IPS-15b (cell line): ENCODE results near the gene UFD1.

Source experiments
- H3K27me3 ChIP-seq: one replicate; pipeline ENCODE4 v1.6.1; 2013; ENCODE audit warnings: low read length; ENCODE audit not compliant: control insufficient read depth, insufficient read depth
- H3K36me3 ChIP-seq: one replicate; pipeline ENCODE4 v1.6.1; 2013; ENCODE audit warnings: low read length; ENCODE audit not compliant: control insufficient read depth, insufficient read depth
- H3K4me1 ChIP-seq: one replicate; pipeline ENCODE4 v1.6.1; 2013; ENCODE audit warnings: mild to moderate bottlenecking, low read length; ENCODE audit not compliant: control insufficient read depth, insufficient read depth
- H3K4me3 ChIP-seq: one replicate; pipeline ENCODE4 v1.5.1; 2013; ENCODE audit warnings: low read depth, low read length
- H3K9ac ChIP-seq: one replicate; pipeline ENCODE4 v1.6.1; 2013; ENCODE audit warnings: low read depth, mild to moderate bottlenecking, low read length
- H3K9me3 ChIP-seq: one replicate; pipeline ENCODE4 v1.6.1; 2013; ENCODE audit warnings: mild to moderate bottlenecking, low read length; ENCODE audit not compliant: control insufficient read depth, insufficient read depth

UFD1 gene

DNA sequence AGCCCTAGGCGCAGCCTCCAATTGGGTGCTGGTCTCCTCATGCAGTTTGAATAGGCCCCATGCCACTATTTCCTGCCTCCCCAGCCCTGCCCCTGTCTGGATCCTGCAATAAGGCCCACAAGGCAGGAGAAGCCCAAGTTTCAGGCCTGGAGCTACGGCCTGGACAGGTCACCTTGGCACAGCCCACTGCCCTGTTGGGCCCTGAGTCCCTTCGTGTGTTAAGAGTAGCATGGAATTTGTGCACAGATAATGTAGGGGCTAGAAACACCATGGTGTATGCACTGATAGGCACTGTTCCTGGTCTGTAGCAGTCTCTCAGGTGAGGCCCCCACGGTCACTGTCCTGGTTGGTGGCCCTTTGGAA, 20.9 kb upstream of the UFD1 start:
- no peak overlapping the region for H3K9ac ChIP-seq
- H3K9me3 ChIP-seq: no peaks in the 10 kb centered on the region
- H3K4me1 ChIP-seq: peaks cover 2% of the 10 kb centered on the region
- no peak overlapping the region for H3K4me3 ChIP-seq
- peaks cover 22% of the 10 kb centered on the region for H3K36me3 ChIP-seq
- no peaks in the 10 kb centered on the region for H3K27me3 ChIP-seq

- Histone ChIP-seq H3K9me3 (no peaks in the 10 kb centered on the region), H3K36me3 (peaks cover 23% of the 10 kb centered on the region), H3K9ac (no peak overlapping the region), H3K4me3 (no peak overlapping the region), H3K27me3 (no peaks in the 10 kb centered on the region), H3K4me1 (peaks cover 2% of the 10 kb centered on the region)
Measured at GRCh38 chr22:19499236-19499879, 20.4 kb upstream of the UFD1 start.

GRCh38 chr22:19498866-19499190, 19.8 kb upstream of the UFD1 start:
- Histone ChIP-seq H3K9ac (no peak overlapping the region), H3K36me3 (peaks cover 23% of the 10 kb centered on the region), H3K4me1 (peaks cover 2% of the 10 kb centered on the region), H3K27me3 (no peaks in the 10 kb centered on the region), H3K4me3 (no peak overlapping the region), H3K9me3 (no peaks in the 10 kb centered on the region)

GRCh38 chr22:19498154-19498865, 19.3 kb upstream of the UFD1 start:
- H3K36me3 ChIP-seq: peaks cover 23% of the 10 kb centered on the region
- no peak overlapping the region for H3K4me3 ChIP-seq
- H3K4me1 ChIP-seq: no peaks in the 10 kb centered on the region
- H3K9ac ChIP-seq: no peak overlapping the region
- H3K27me3 ChIP-seq: no peaks in the 10 kb centered on the region
- H3K9me3 ChIP-seq: no peaks in the 10 kb centered on the region

DNA sequence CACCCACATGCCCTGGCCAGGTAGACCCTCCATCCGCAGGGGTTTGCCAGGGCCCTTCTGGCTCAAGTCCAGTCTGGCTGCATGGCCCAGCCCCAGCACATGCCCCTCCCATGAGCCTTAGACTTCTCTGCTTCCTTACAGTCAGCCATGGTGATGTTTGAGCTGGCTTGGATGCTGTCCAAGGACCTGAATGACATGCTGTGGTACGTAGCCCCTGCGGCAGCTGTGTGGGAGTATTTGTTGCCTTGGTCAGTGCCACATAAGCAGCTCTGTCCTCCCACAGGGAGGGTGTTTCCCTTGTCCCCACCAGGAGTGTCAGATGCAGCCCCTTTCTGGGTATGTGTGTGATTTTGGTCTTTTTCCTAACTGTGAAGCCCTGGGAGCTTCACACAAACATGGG, 18.3 kb upstream of the UFD1 start:
- H3K9ac ChIP-seq: no peak overlapping the region

GRCh38 chr22:19496324-19496630, 17.3 kb upstream of the UFD1 start:
- peaks cover 23% of the 10 kb centered on the region for H3K36me3 ChIP-seq
- H3K27me3 ChIP-seq: no peaks in the 10 kb centered on the region
- no peak overlapping the region for H3K9ac ChIP-seq
- H3K4me1 ChIP-seq: no peaks in the 10 kb centered on the region
- H3K4me3 ChIP-seq: no peak overlapping the region
- H3K9me3 ChIP-seq: no peaks in the 10 kb centered on the region

More for the DNA sequence above, 18.3 kb upstream of the UFD1 start:
- H3K36me3 ChIP-seq: peaks cover 23% of the 10 kb centered on the region
- H3K27me3 ChIP-seq: no peaks in the 10 kb centered on the region
- H3K4me3 ChIP-seq: no peak overlapping the region
- H3K9me3 ChIP-seq: no peaks in the 10 kb centered on the region
- H3K4me1 ChIP-seq: no peaks in the 10 kb centered on the region

DNA sequence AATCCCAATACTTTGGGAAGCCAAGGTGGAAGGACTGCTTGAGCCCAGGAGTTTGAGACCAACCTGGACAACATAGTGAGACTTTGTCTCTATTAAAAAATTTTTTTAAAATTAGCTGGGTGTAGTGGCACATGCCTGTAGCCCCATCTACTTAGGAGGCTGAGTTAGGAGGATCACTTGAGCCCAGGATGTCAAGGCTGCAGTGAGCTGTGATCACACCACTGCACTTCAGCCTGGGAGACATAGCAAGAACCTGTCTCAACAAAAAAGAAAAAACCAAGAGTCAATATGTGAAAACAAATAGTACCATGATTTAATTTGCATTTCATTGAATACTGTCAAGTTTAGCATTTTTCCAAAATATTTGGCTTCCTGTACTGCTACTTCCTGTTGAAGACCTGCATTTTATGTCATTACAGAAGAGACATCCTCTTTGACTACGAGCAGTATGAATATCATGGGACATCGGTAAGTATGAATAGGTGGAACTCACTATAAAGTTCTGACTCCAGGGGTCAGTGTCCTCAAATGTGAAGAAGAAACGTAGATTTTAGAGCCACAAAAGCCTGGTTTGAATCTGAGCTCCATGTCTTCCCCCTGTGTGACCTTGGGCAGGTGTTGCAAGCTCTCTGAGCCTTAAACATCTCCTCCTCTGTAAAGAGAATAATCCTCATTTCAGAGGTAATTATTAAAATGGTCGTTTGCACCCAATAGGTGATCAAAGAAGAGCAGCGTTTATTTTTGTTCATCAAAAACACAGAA, 16.8 kb upstream of the UFD1 start:
- no peaks in the 10 kb centered on the region for H3K9me3 ChIP-seq
- H3K9ac ChIP-seq: no peak overlapping the region
- peaks cover 23% of the 10 kb centered on the region for H3K36me3 ChIP-seq
- no peak overlapping the region for H3K4me3 ChIP-seq
- no peaks in the 10 kb centered on the region for H3K27me3 ChIP-seq
- no peaks in the 10 kb centered on the region for H3K4me1 ChIP-seq

DNA sequence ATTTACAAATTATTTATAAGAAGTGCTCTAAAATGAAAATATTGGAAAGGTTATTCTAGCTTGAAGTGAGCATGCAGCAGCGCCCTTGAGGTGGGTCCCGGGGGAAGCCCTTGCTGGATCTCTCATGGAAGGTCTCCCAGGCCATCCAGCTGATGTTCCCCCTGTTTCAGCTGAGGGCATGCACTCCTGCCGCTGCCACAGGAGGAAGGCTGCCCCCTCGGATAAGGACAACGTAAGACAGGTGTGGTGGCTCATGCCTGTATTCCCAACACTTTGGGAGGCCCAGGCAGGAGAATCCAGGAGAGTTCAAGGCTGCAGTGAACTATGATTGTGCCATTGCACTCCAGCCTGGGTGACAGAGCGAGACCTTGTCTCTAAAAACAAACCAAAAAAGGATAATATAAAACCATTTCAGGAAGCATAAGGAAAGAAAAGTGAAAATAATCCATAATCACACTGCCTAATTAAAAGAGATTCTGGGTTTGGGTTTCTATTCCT, 15.7 kb upstream of the UFD1 start:
- H3K36me3 ChIP-seq: peaks cover 21% of the 10 kb centered on the region
- no peaks in the 10 kb centered on the region for H3K4me1 ChIP-seq
- H3K4me3 ChIP-seq: no peak overlapping the region
- no peaks in the 10 kb centered on the region for H3K9me3 ChIP-seq
- H3K27me3 ChIP-seq: no peaks in the 10 kb centered on the region
- no peak overlapping the region for H3K9ac ChIP-seq

GRCh38 chr22:19494001-19494560, 15.1 kb upstream of the UFD1 start:
- H3K9me3 ChIP-seq: no peaks in the 10 kb centered on the region
- H3K4me3 ChIP-seq: no peak overlapping the region
- H3K27me3 ChIP-seq: no peaks in the 10 kb centered on the region
- H3K4me1 ChIP-seq: no peaks in the 10 kb centered on the region
- H3K36me3 ChIP-seq: peaks cover 19% of the 10 kb centered on the region
- no peak overlapping the region for H3K9ac ChIP-seq

DNA sequence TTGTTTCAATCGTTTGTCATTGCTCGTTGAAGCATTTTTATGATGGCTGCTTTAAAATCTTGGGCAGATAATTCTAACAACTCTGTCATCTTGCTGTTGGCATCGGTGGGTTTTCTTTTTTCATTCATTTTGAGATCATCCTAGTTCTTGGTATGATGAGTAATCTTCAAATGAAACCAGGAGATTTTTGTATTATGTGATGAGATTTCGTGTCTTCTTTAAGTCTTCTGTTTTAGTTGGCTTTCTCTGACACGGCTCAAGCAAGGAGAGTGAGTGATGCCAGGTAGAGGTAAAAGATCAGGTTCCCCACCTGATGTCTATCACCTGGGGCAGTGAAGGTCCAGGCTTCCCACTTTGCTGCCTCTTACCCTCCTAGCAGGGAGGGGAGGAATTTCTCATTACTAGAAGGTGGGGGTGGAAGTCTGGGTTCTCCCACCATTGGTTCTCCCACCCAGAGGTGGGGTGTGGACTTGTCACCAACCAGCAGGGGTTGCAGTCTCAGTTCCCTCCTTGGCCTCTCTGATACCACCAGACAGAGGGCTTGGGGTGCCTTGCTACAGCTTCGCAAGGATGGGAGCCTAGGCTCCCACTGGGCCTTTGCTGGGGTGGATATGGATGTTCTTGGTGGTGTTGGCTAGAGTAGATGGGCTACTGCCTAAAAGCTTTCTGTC, 13.6 kb upstream of the UFD1 start:
- Histone ChIP-seq H3K4me3 (no peak overlapping the region), H3K36me3 (peaks cover 13% of the 10 kb centered on the region), H3K9ac (no peak overlapping the region), H3K9me3 (no peaks in the 10 kb centered on the region), H3K4me1 (no peaks in the 10 kb centered on the region), H3K27me3 (no peaks in the 10 kb centered on the region)

- Histone ChIP-seq H3K9me3 (no peaks in the 10 kb centered on the region), H3K36me3 (peaks cover 4% of the 10 kb centered on the region), H3K27me3 (no peaks in the 10 kb centered on the region), H3K4me1 (no peaks in the 10 kb centered on the region), H3K4me3 (no peak overlapping the region), H3K9ac (no peak overlapping the region)
Measured at GRCh38 chr22:19490628-19491230, 11.7 kb upstream of the UFD1 start.
